PFSK-1 (cell line): ENCODE results near the gene MORC4.

Source experiments
- FOXP2 ChIP-seq: optimal IDR thresholded peaks from 2 replicates; pipeline ENCODE3; 2011; ENCODE audit warnings: borderline replicate concordance, control low read depth, inconsistent platforms; ENCODE audit not compliant: insufficient read depth; ENCODE audit errors: extremely low read length, extremely low read depth
- POLR2AphosphoS5 ChIP-seq: IDR thresholded peaks from 2 replicates; pipeline ENCODE4 v1.6.1; 2012; ENCODE audit warnings: low read depth, mild to moderate bottlenecking, control low read depth, low read length, moderate library complexity
- SIN3A ChIP-seq: IDR thresholded peaks from 2 replicates; pipeline ENCODE4 v1.6.1; 2012; ENCODE audit warnings: mild to moderate bottlenecking, low read length, moderate library complexity, borderline replicate concordance; ENCODE audit not compliant: insufficient read depth
- TAF1 ChIP-seq: IDR thresholded peaks from 2 replicates; pipeline ENCODE4 v1.6.1; 2012; ENCODE audit warnings: low read length, control low read depth, borderline replicate concordance; ENCODE audit not compliant: insufficient read depth
- TF ChIP-seq, protein P1 (sequence below), 2 experiments: IDR thresholded peaks; 2 replicates each; pipeline versions ENCODE4 v1.6.1 to v1.8.0; 2011 to 2012; ENCODE audit warnings: low read depth in 2 of 2, low read length in 2 of 2, control low read depth in 1 of 2, inconsistent platforms in 1 of 2, mild to moderate bottlenecking in 1 of 2, moderate library complexity in 1 of 2; ENCODE audit not compliant: insufficient read depth in 1 of 2

The MORC4 gene

DNA sequence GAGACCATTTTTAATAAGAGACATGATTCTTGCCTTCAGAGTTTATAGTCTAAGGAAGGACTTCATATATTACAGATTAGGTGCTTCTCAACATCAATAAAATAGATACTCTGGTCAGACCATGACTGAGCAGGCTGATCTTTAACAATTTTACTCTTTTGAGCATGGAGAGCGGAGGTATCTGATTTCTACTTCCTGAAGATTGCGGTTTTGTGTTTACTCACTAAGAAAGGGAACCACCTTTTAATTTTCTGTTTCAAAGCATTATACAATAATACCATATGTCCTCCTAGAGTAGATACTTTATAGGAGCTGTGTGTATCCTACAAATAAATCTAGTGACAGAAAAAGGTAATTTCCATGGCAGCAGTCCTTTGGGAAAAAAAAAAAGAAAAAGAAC, 12.5 kb downstream of the MORC4 start:
- TF ChIP-seq SIN3A: no peak
- no peak for TF ChIP-seq FOXP2
- TF ChIP-seq TAF1: no peak
- no peak for TF ChIP-seq POLR2AphosphoS5
- TF ChIP-seq, protein P1, sequence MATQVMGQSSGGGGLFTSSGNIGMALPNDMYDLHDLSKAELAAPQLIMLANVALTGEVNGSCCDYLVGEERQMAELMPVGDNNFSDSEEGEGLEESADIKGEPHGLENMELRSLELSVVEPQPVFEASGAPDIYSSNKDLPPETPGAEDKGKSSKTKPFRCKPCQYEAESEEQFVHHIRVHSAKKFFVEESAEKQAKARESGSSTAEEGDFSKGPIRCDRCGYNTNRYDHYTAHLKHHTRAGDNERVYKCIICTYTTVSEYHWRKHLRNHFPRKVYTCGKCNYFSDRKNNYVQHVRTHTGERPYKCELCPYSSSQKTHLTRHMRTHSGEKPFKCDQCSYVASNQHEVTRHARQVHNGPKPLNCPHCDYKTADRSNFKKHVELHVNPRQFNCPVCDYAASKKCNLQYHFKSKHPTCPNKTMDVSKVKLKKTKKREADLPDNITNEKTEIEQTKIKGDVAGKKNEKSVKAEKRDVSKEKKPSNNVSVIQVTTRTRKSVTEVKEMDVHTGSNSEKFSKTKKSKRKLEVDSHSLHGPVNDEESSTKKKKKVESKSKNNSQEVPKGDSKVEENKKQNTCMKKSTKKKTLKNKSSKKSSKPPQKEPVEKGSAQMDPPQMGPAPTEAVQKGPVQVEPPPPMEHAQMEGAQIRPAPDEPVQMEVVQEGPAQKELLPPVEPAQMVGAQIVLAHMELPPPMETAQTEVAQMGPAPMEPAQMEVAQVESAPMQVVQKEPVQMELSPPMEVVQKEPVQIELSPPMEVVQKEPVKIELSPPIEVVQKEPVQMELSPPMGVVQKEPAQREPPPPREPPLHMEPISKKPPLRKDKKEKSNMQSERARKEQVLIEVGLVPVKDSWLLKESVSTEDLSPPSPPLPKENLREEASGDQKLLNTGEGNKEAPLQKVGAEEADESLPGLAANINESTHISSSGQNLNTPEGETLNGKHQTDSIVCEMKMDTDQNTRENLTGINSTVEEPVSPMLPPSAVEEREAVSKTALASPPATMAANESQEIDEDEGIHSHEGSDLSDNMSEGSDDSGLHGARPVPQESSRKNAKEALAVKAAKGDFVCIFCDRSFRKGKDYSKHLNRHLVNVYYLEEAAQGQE (IDR thresholded peaks at IDR 0.05; ENCODE audit: insufficient read depth in 1 of 2, low read depth in 2 of 2, low read length in 2 of 2): no peak

DNA sequence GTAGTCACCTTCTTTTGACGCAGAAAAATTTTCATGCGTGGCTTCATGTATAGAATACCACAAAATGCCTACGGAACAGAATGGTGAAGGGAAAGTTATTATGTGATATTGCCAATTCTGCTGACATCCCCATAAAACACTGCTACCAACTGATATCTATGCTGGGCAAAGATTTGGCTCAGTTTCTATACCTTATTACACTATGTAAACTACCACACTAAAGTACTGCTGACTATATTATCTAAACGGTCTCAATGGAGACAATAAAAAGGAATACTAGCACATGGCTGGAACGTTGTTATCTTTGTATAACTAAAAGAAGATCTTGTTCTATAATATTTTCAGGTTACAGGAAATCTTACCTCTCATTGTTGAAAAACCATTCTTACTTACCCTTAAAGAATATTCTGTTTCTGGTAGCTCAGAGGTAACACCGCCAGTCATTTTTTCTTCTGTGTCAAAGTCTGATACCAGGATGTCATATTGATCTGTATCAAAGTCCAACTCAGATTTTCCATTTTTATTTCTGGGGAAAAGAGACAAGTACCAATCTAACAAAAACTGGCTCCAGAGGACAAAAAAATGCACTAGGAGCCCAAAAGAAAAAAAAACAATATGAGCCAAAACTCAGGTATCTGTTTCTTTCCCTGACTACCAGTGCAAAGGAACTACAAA, 18.9 kb downstream of the MORC4 start:
- TF ChIP-seq, protein P1 (IDR thresholded peaks at IDR 0.05; ENCODE audit: insufficient read depth in 1 of 2, low read depth in 2 of 2, low read length in 2 of 2): no peak
- TF ChIP-seq TAF1: no peak
- TF ChIP-seq FOXP2: no peak
- TF ChIP-seq POLR2AphosphoS5: no peak
- TF ChIP-seq SIN3A: no peak

DNA sequence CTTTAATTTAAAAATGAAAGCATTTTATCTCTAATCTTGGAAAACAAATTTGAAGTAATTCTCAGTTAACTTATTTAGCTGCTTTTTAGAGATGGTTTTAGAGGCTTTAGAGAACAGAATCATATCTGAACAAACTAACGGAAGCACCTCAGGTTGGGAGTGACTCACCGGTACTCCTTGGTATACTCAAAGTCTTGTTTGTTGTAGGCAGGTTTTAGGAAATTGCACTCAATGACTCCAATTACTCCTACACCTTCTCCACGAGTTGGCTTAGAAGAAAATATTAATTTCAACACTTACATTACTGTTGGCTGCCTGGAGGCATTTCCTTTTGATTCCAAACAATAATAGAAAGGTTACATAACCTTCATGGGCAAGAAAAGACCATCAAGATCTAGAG, 23.6 kb downstream of the MORC4 start:
- TF ChIP-seq, protein P1 (IDR thresholded peaks at IDR 0.05; ENCODE audit: insufficient read depth in 1 of 2, low read depth in 2 of 2, low read length in 2 of 2): no peak
- TF ChIP-seq POLR2AphosphoS5: no peak

DNA sequence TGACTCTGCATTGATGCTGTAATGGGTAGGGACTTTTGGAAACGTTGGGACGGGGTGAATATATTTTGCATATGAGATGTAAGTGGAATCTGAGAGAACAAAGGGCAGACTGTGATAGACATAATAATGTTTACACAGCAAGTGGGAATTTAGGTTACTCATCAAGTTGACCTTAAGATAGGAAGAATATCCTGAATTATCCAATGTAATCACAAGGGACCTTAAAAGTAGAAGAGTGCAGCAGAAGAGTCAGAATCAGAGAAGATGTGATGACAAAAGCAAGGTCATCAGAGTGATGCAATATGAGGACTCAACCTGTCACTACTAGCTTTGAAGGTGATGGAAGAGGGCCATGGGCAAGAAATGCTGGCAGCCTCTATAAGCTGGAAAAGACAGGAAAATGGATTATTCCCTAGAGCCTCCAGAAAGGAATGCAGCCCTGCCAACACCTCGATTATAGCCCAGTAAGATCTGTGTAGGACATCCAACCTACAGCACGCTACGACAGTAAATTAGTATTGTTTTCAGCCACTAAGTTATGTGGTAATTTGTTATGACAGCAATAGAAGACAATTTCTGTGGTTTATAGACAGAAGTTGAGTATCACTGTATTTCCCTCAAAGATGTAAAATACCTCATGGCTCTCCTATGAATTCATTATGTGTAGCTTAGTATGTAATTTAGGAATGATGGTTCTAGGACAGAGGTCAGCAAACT, 26.4 kb downstream of the MORC4 start:
- TF ChIP-seq POLR2AphosphoS5 (no peak), FOXP2 (no peak), SIN3A (no peak), TAF1 (no peak)
- TF ChIP-seq, protein P1 (IDR thresholded peaks at IDR 0.05; ENCODE audit: insufficient read depth in 1 of 2, low read depth in 2 of 2, low read length in 2 of 2): no peak

DNA sequence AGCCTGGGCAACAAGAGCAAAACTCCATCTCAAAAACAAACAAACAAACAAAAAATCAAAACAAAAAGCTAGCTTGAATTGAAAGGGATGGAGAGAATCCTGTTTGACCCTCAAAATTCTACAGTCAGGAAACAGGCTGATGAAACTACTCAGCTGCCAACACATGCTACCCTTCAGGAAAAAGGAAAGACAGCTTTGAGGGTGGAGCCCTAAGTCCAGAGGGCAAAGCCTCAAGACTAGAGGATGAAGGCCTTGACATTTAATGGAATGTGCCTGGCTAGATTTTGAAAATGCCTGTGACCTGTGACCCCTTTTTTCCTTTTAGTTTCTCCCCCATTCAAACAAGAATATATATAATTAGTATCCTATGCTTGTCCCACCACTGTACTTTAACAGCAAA, 27.1 kb downstream of the MORC4 start:
- no peak for TF ChIP-seq TAF1
